ENCODE measurements around the gene KDF1.

- TF ChIP-seq CTCF (conservative IDR thresholded peaks at IDR 0.05) (no peak; the same call in 1 of the 2 replicates), ZFX (IDR thresholded peaks at IDR 0.05) (peak; percentile 92)
Observed at GRCh38 chr1:26959722-26960624, at the start of gene KDF1.
